Activated CD4-positive, alpha-beta T cell treated with anti-CD3 and anti-CD28 coated beads, Interleukin-2, amount 50 U/mL, for 24 hours (primary cell): ENCODE measurements around the gene ACER2.
"Not testable (repeated sequence)": the region's sequence is repeated elsewhere in the genome, so short reads cannot be mapped to it uniquely, and the experiment has no call there.

Experiments used
- DNase-seq, 2 donors: peaks; one replicate each; pipeline ENCODE4 v3.0.0-alpha.2; 2020; ENCODE audit warnings: low read depth in 1 of 2, low spot score in 1 of 2

ACER2 gene

GRCh38 chr9:19408693-19409400 lies at the start of gene ACER2:
ACER2 (plus strand) TSS chr9:19409009; CDS start chr9:19409085, 76 bp downstream.
- DNase-seq, result peak; percentile 88 to 90

- no peak for DNase-seq
Measured at GRCh38 chr9:19369107-19369506, 39.7 kb upstream of the ACER2 start.

- no peak for DNase-seq
Measured at GRCh38 chr9:19371942-19372341, 36.9 kb upstream of the ACER2 start.

DNA sequence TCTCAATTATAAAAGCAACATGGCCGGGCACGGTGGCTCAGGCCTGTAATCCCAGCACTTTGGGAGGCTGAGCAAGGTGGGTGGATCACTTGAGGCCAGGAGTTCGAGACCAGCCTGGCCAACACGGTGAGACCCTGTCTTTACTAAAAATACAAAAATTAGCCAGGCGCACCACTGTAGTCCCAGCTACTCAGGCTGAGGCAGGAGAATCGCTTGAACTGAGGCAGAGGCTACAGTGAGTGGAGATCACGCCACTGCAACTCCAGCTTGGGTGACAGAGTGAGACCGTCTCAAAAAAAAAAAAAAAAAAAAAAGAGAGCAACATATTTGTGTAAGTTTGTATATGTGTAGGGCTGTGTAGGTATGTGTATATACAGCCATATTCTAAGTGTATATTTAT lies 36.2 kb upstream of the ACER2 start:
- no peak for DNase-seq

- no peak for DNase-seq
Measured at GRCh38 chr9:19373527-19373926, 35.3 kb upstream of the ACER2 start.

- DNase-seq, result no peak
Measured at GRCh38 chr9:19375538-19375937, 33.3 kb upstream of the ACER2 start.

- DNase-seq, result no peak
Measured at GRCh38 chr9:19376931-19377330, 31.9 kb upstream of the ACER2 start.

- DNase-seq, result no peak
Measured at GRCh38 chr9:19378164-19378563, 30.6 kb upstream of the ACER2 start.

DNA sequence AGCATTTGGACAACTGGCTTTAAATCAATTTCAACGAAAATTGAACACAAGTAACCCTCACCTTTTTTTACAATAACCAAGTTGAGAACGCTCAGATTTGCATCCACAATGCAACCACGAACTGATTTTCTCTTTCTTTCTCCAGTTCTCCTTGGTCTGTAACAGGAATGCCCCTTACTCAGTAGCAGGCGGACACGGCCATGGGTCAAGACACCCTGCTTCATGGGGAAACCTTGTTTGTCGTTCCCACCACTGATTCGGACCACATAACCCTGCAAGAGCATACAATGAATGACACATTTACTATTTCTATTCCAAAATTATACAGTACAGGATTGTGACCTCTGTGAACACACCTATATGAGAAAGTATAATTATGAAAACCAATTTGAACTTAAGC lies 30.2 kb upstream of the ACER2 start:
- DNase-seq, result no peak

DNA sequence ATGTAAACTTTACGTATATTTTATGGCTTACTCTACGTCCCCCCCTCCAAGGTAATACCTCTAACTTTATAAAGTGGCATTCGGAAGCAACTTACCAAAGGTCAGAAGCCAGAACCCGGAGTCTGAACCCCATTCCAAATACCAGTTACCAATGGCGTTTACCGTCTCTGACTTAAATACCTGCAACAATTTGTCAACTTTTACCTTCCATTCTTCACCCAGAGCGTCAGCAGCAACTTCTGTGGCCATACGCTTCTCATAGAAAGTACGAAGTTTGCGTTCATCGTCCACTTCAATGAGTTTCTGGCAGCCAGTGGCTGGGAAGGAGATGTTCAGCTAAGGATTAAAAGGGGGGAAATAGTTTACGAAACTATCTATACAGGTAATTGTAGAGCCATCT lies 29.5 kb upstream of the ACER2 start:
- no peak for DNase-seq

- DNase-seq, result peak in 1 of 2 donors; percentile 43
Measured at GRCh38 chr9:19379697-19380046, 29.1 kb upstream of the ACER2 start.

DNA sequence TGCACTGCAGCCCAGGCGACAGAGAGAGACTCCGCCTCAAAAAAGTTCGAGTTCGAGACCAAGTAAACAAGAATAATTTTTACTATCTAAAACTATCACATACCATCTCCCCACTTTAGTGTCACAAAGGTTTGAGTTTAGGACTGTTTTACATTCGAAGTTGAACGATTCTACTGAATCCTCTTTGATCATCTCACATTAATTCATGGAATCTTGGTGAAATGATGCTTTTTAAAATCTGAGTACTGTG lies 28.1 kb upstream of the ACER2 start:
- DNase-seq, result no peak

DNA sequence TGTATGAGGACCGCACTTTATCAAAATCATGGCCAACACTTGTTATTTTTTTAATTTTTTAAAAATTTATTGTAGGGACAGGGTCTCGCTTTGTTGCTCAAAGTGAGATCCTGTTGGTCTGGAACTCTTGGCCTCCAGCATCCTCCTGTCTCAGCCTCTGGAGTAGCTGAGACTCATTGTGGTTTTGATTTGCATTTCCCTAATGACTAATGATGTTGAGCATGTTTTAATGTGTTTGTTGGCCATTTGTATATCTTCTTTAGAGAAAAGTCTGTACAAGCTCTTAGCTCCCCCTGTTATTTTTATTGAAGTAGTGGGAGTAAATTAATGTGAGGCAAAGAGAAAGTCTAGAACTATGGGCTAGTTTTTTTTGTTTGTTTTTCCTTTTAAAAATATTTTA lies 27.2 kb upstream of the ACER2 start:
- DNase-seq, result no peak

DNA sequence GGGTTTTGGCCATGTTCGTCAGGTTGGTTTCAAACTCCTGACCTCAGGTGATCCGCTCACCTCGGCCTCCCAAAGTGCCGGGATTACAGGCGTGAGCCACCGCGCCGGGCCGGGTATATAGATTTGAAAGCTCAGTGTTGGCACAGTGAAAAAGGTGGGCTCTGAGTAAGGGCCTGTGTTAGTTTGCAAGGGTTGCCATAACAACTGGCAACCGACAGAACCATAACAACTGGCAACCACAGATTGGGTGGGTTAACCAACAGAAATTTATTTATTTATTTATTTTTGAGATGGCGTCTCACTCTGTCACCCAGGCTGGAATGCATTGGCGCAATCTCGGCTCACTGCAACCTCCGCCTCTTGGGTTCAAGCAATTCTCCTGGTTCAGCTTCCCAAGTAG lies 23.6 kb upstream of the ACER2 start:
- DNase-seq, result not testable (repeated sequence)

- DNase-seq, result no peak
Measured at GRCh38 chr9:19385786-19386501, 22.9 kb upstream of the ACER2 start.

- DNase-seq, result no peak
Measured at GRCh38 chr9:19386502-19387044, 22.2 kb upstream of the ACER2 start.

- DNase-seq, result no peak
Measured at GRCh38 chr9:19387317-19387716, 21.5 kb upstream of the ACER2 start.

DNA sequence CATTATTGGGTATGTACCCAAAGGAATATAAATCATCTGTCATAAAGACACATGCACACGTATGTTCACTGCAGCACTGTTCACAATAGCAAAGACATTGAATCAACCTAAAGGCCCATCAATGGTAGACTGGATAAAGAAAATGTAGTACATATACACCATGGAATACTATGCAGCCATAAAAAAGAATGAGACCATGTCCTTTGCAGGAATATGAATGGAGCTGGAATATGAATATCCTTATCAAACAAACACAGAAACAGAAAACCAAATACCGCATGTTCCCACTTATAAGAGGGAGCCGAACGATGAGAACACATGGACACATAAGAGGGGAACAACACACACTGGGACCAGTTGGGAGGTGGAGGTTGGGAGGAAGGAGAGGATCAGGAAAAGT lies 19.3 kb upstream of the ACER2 start:
- not testable (repeated sequence) for DNase-seq

DNA sequence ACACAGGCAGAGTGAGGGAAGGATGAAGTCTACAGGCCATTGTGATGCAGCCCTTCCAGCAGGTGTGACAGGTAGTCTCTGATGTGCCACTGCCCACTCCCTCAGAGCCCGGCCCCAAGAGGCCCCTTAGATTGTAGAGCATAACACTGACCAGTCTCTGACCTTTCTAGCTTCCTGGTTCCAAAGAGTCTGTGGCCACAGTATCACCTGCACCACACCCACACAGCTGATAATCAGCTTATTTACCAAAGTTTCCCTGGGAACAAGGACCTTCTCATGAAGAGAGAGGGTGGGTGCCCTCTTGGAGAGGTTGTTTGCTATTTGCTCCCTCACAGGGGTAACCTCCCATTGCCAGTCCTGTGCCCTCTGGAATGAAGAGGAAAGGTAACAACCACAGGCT lies 11.0 kb upstream of the ACER2 start:
- DNase-seq, result no peak

- DNase-seq, result not testable (repeated sequence)
Measured at GRCh38 chr9:19403231-19403630, 5.6 kb upstream of the ACER2 start.

DNA sequence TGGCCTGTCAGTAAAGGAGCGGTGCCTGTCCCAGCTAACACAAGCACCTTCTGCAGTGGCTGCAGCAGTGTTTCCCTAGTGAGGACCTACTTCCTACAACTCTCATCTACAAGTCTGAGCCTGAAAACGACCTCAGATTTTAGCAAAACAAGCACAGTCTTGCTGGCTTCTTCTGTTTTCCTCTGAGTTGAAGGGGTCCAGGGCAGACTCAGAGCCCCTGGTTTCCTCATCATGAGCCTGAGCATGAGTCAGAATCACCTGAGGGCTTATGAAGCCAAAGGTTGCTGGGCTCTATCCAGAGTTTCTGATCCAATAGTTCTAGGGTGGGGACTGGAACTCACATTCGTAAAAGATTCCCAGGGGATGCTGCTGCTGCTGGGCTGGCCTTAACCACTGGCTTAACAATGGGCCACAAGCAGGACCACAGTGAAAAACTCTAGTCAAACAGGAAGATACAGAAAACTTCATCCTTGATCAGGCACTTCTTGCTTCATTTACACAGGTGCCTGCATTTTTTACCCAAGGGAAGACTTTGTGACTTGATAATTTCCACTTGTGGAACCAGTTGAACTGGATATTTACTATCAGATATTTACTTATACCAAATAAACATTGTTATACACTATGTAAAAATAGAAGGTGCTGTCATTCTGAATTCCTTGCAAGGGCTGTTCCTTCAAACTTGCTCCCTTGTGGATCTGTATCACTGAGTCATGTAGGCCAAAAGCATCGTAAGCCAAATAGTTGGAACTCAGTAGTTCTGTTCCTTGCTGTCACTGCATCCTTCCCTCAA lies 4.3 kb upstream of the ACER2 start:
- DNase-seq, result no peak

- DNase-seq, result no peak
Measured at GRCh38 chr9:19405771-19406170, 3.0 kb upstream of the ACER2 start.
